A549 (cell line): ENCODE measurements around the gene CTBP2. TPM values are rescaled to one million over a fixed set of nuclear protein-coding genes. Genes with fewer than 3 reads are reported as not detected.

ENCODE experiments used
- ATAC-seq, 2 experiments: fragments of 200-7000 bp in 1 of 2; fragments of >200 bp in 1 of 2; cut with Nextera tagmentation in 1 of 2; cut with Tn5 transposase in 1 of 2; 3 replicates each; pipeline versions ENCODE4 v1.8.0 to v1.9.1; 2018 to 2020; ENCODE audit warnings: mild to moderate bottlenecking in 1 of 2, moderate library complexity in 1 of 2
- CTCF ChIA-PET: fragments of 300-600 bp; sonication (Branson Sonifier 250); formaldehyde crosslinking; extraction: SDS; loops from one replicate; lab custom pipeline; 2021; ENCODE audit warnings: antibody characterized with exemption, inconsistent platforms; lab: Yijun Ruan, JAX
- POLR2A ChIA-PET: fragments of 350-600 bp; formaldehyde crosslinking; extraction: SDS; loops from one replicate; lab custom pipeline; 2021; ENCODE audit warnings: antibody characterized with exemption, inconsistent platforms; lab: Yijun Ruan, JAX
- DNase-seq, 2 experiments: peaks; one replicate each; pipeline versions ENCODE4 v3.0.0 to v3.0.0-alpha.2; 2011 to 2016; ENCODE audit warnings: low read depth in 1 of 2, low spot score in 1 of 2
- FAIRE-seq: peaks from 2 replicates; lab custom pipeline; 2011; peaks lifted over from hg19 to GRCh38; lab: Jason Lieb, UNC
- H3K27ac ChIP-seq, 2 experiments: fragments of >200 bp; sonication (Bioruptor Twin); formaldehyde crosslinking; 3 replicates each; pipeline ENCODE4 v1.5.1; 2016 to 2017
- H3K4me1 ChIP-seq: fragments of >200 bp; sonication (Bioruptor Twin); formaldehyde crosslinking; 3 replicates; pipeline ENCODE4 v1.6.1; 2016
- H3K4me2 ChIP-seq: fragments of >200 bp; sonication (Bioruptor Twin); formaldehyde crosslinking; 3 replicates; pipeline ENCODE4 v1.6.1; 2016
- H3K4me3 ChIP-seq: fragments of >200 bp; sonication (Bioruptor Twin); formaldehyde crosslinking; 3 replicates; pipeline ENCODE4 v1.5.1; 2016
- H3K9me3 ChIP-seq: fragments of >200 bp; sonication (Bioruptor Twin); formaldehyde crosslinking; 3 replicates; pipeline ENCODE4 v1.6.1; 2016
- BHLHE40 ChIP-seq: IDR thresholded peaks from 2 replicates; pipeline ENCODE4 v1.6.1; 2012; ENCODE audit warnings: low read depth, low read length, inconsistent platforms
- CBX2 ChIP-seq: fragments of 200-600 bp; sonication (generic); IDR thresholded peaks from 2 replicates; pipeline ENCODE4 v1.6.1; 2016; ENCODE audit warnings: low read depth, mild to moderate bottlenecking, borderline replicate concordance
- CTCF ChIP-seq: fragments of >200 bp; sonication (Bioruptor Twin); formaldehyde crosslinking; IDR thresholded peaks from 3 replicates; pipeline ENCODE4 v1.5.1; 2016
- E2F6 ChIP-seq: IDR thresholded peaks from 2 replicates; pipeline ENCODE4 v1.6.1; 2012; ENCODE audit warnings: low read depth, borderline replicate concordance
- ESRRA ChIP-seq: fragments of 150-350 bp; IDR thresholded peaks from 2 replicates; pipeline ENCODE4 v1.6.1; 2014; ENCODE audit warnings: mild to moderate bottlenecking, low read length, borderline replicate concordance
- FOSB ChIP-seq: fragments of 250-450 bp; sonication (Bioruptor Pico); IDR thresholded peaks from 2 replicates; pipeline ENCODE4 v1.5.0; 2020; ENCODE audit warnings: mild to moderate bottlenecking, moderate library complexity
- HDAC2 ChIP-seq: fragments of 200-600 bp; sonication (generic); IDR thresholded peaks from 2 replicates; pipeline ENCODE4 v1.6.1; 2016
- HEYL ChIP-seq: fragments of 250-450 bp; sonication (Bioruptor Pico); IDR thresholded peaks from 2 replicates; pipeline ENCODE4 v1.8.0; 2021; ENCODE audit warnings: mild to moderate bottlenecking, moderate library complexity
- HMGXB4 ChIP-seq: fragments of 250-450 bp; sonication (Bioruptor Pico); IDR thresholded peaks from 2 replicates; pipeline ENCODE4 v1.5.0; 2021; ENCODE audit warnings: mild to moderate bottlenecking, moderate library complexity, borderline replicate concordance
- HOXA7 ChIP-seq: fragments of 250-450 bp; sonication (Bioruptor Pico); IDR thresholded peaks from 2 replicates; pipeline ENCODE4 v1.5.0; 2020; ENCODE audit warnings: mild to moderate bottlenecking, moderate library complexity
- HOXB13 ChIP-seq: fragments of 250-450 bp; sonication (Bioruptor Pico); IDR thresholded peaks from 2 replicates; pipeline ENCODE4 v1.5.0; 2020; ENCODE audit warnings: low read depth, mild to moderate bottlenecking, moderate library complexity
- HOXB5 ChIP-seq: fragments of 250-450 bp; sonication (Bioruptor Pico); IDR thresholded peaks from 2 replicates; pipeline ENCODE4 v1.5.0; 2020; ENCODE audit warnings: mild to moderate bottlenecking, moderate library complexity
- KDM1A ChIP-seq: fragments of 200-600 bp; sonication (generic); IDR thresholded peaks from 2 replicates; pipeline ENCODE4 v1.6.1; 2016; ENCODE audit warnings: low read depth, mild to moderate bottlenecking
- MAFK ChIP-seq: fragments of 450-650 bp; IDR thresholded peaks from 2 replicates; pipeline ENCODE4 v1.6.1; 2014; ENCODE audit not compliant: partially characterized antibody
- MYC ChIP-seq: IDR thresholded peaks from 2 replicates; pipeline ENCODE4 v1.6.1; 2012; ENCODE audit warnings: mild to moderate bottlenecking, inconsistent platforms, low read length, improper control_type of control experiment, borderline replicate concordance
- NFE2L2 ChIP-seq: fragments of 150-350 bp; conservative IDR thresholded peaks from 2 replicates; pipeline ENCODE4 v1.6.1; 2014; ENCODE audit warnings: low read length
- NR3C1 ChIP-seq: fragments of >200 bp; sonication (Bioruptor Twin); formaldehyde crosslinking; IDR thresholded peaks from 3 replicates; pipeline ENCODE4 v1.6.1; 2017
- RFX5 ChIP-seq: fragments of 450-650 bp; IDR thresholded peaks from 2 replicates; pipeline ENCODE4 v1.7.1; 2014; ENCODE audit warnings: antibody characterized with exemption, mild to moderate bottlenecking, moderate library complexity
- RNF2 ChIP-seq: fragments of 200-600 bp; sonication (generic); IDR thresholded peaks from 2 replicates; pipeline ENCODE4 v1.6.1; 2016; ENCODE audit warnings: low read depth, mild to moderate bottlenecking, antibody characterized with exemption, moderate library complexity, borderline replicate concordance
- TFCP2L1 ChIP-seq: fragments of 250-450 bp; sonication (Bioruptor Pico); IDR thresholded peaks from 2 replicates; pipeline ENCODE4 v1.5.0; 2021; ENCODE audit warnings: mild to moderate bottlenecking
- ZC3H11A ChIP-seq: fragments of 450-650 bp; IDR thresholded peaks from 2 replicates; pipeline ENCODE4 v1.6.1; 2014; ENCODE audit warnings: antibody characterized with exemption, mild to moderate bottlenecking
- ZNF302 ChIP-seq: fragments of 250-450 bp; sonication (Bioruptor Pico); IDR thresholded peaks from 2 replicates; pipeline ENCODE4 v1.9.0; 2021; ENCODE audit warnings: inconsistent platforms, mild to moderate bottlenecking, moderate library complexity
- WGBS: methylation state at CpG from one replicate; pipeline ENCODE4 v1.1.6; 2017; ENCODE audit errors: missing lambda C conversion rate; 5-methylcytosine and 5-hydroxymethylcytosine counted together
- polyA plus RNA-seq, 4 experiments: library from polyadenylated mRNA; depleted of rRNA in 3 of 4; stranded (reverse); fragments of >200 nt; fragmentation: RNase III in 1 of 4; extraction: RNeasy Plus Mini Kit Qiagen cat#74134 plus additional on column Dnase treatment in 1 of 4; gene quantifications; 2 replicates in 3 of 4; 3 replicates in 1 of 4; pipeline ENCODE4 v1.2.3, GENCODE V29; 2011 to 2017
- TF ChIP-seq, protein P1 (sequence below): fragments of 150-350 bp; IDR thresholded peaks from 2 replicates; pipeline ENCODE4 v1.6.1; 2014; ENCODE audit warnings: low read depth, mild to moderate bottlenecking, low read length
- TF ChIP-seq, protein P2 (sequence below): IDR thresholded peaks from 2 replicates; pipeline ENCODE4 v1.6.1; 2012

The CTBP2 gene
- polyA plus RNA-seq, 2 of the 4 experiments (the other 2 are of a cell fraction), result 74.9 to 78.9 TPM

DNA sequence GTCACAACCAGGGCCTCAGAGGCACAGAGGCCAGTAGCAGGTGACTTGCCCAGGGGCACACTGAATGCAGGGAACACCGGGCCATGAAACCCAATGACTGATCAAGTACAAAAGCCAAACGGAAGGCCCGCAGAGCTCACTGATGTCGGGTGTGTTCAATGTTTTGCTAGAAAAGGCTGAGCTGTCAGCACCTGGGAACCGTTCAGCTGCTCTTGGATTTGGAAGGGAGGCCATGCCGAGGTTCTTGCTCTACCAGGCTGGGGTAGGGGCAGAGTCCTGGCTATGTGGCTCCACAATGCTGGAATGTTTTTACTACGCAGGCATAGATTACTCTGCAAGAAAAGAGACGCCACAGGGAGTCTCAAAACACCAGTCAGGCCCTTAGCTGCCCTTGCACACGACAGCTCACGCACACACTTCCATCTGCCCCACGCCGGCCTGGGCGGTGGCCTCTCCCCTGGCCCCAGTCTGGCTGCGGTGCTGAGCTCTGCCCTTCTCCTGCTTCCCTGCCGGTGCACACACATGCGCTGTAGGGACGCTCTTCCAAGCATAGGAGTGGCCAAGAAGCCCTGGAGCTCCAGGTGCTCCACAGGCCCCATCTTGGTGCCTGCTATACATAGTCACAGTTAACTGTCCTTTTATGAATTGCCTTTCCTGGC lies 138.5 kb downstream of the CTBP2 start:
- no peak overlapping the region for H3K4me2 ChIP-seq
- POLR2A ChIA-PET, result no interaction called here
- ATAC-seq (no peak; a peak in 1 of 6 replicates), FAIRE-seq (no peak), DNase-seq (no peak)
- H3K9me3 ChIP-seq, result no peaks in the 10 kb centered on the region
- H3K27ac ChIP-seq, result no peak overlapping the region
- whole genome bisulfite sequencing, result 94% methylated on average over 17 of the region's 17 CpGs
- no peak for TF ChIP-seq MAFK
- TF ChIP-seq KDM1A, result no peak
- TF ChIP-seq CTCF, result no peak
- TF ChIP-seq NR3C1, result no peak
- no peak for TF ChIP-seq ZC3H11A
- TF ChIP-seq HEYL (CRISPR knock-in tag), result no peak
- no peak for TF ChIP-seq MYC
- no peak for TF ChIP-seq CBX2
- no peak overlapping the region for H3K4me3 ChIP-seq
- CTCF ChIA-PET, result interaction anchor here (1.8 kb wide), 1 partner anchor 26 kb away, joined by 7 read pairs; no protein-coding TSS in a partner anchor
- H3K4me1 ChIP-seq, result no peaks in the 10 kb centered on the region

DNA sequence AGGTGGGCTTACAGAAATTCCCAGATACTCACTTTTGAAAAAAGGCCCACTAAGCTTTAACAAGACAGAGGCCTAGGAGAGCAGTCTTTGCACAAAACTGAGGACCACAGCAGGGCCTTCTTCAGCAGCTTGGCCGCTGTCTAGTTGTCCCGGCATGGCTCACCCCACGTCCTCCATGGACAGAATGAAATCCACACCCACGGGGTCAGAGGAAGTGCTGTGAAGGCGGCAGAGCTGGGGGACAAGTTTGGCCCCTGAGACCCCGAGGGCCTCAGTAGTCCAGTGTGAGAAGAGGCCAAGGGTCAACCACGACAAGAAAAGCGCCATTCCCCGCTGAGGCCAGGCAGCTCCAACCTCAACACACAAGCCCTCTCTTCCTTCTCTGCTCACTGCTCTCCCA lies 139.5 kb downstream of the CTBP2 start:
- FAIRE-seq (no peak), ATAC-seq (no peak), DNase-seq (no peak)
- no peaks in the 10 kb centered on the region for H3K4me1 ChIP-seq
- no peak overlapping the region for H3K4me3 ChIP-seq
- no peaks in the 10 kb centered on the region for H3K9me3 ChIP-seq
- H3K4me2 ChIP-seq, result no peak overlapping the region
- ChIA-PET POLR2A (no interaction called here), CTCF (interaction anchor here (0.6 to 1.8 kb wide), 5 partner anchors 9 to 406 kb away, joined by 3 to 7 read pairs (median 4); no protein-coding TSS in a partner anchor)
- no peak overlapping the region for H3K27ac ChIP-seq
- over 99% methylated on average over 9 of the region's 9 CpGs for WGBS
- TF ChIP-seq HOXB5 (CRISPR knock-in tag) (no peak), RFX5 (no peak), TFCP2L1 (CRISPR knock-in tag) (no peak), HOXB13 (CRISPR knock-in tag) (no peak), ESRRA (no peak), HDAC2 (no peak), RNF2 (no peak)

- Histone ChIP-seq H3K4me1 (no peaks in the 10 kb centered on the region), H3K4me3 (no peak overlapping the region), H3K9me3 (no peaks in the 10 kb centered on the region), H3K4me2 (no peak overlapping the region), H3K27ac (no peak overlapping the region)
- WGBS, result 90% methylated on average over 12 of the region's 17 CpGs
- no peak for ATAC-seq
- ChIA-PET CTCF (interaction anchor here (0.6 to 1.7 kb wide), 7 partner anchors 9 to 405 kb away, joined by 3 to 10 read pairs (median 4); no protein-coding TSS in a partner anchor), POLR2A (no interaction called here)
- no peak for DNase-seq
- FAIRE-seq, result no peak
- no peak for TF ChIP-seq E2F6
- no peak for TF ChIP-seq KDM1A
- no peak for TF ChIP-seq HMGXB4
- TF ChIP-seq, protein P1, sequence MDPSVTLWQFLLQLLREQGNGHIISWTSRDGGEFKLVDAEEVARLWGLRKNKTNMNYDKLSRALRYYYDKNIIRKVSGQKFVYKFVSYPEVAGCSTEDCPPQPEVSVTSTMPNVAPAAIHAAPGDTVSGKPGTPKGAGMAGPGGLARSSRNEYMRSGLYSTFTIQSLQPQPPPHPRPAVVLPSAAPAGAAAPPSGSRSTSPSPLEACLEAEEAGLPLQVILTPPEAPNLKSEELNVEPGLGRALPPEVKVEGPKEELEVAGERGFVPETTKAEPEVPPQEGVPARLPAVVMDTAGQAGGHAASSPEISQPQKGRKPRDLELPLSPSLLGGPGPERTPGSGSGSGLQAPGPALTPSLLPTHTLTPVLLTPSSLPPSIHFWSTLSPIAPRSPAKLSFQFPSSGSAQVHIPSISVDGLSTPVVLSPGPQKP, result no peak
- no peak for TF ChIP-seq NR3C1
- TF ChIP-seq HOXA7 (CRISPR knock-in tag), result no peak
- TF ChIP-seq FOSB (CRISPR knock-in tag), result no peak
- no peak for TF ChIP-seq HEYL (CRISPR knock-in tag)
- TF ChIP-seq ZNF302 (CRISPR knock-in tag), result no peak
- no peak for TF ChIP-seq NFE2L2
- no peak for TF ChIP-seq BHLHE40
- TF ChIP-seq, protein P2, sequence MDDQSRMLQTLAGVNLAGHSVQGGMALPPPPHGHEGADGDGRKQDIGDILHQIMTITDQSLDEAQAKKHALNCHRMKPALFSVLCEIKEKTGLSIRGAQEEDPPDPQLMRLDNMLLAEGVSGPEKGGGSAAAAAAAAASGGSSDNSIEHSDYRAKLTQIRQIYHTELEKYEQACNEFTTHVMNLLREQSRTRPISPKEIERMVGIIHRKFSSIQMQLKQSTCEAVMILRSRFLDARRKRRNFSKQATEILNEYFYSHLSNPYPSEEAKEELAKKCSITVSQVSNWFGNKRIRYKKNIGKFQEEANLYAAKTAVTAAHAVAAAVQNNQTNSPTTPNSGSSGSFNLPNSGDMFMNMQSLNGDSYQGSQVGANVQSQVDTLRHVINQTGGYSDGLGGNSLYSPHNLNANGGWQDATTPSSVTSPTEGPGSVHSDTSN, result no peak
- TF ChIP-seq CTCF, result no peak
- no peak for TF ChIP-seq RNF2
These were observed 140.0 kb downstream of the CTBP2 start for GRCh38 chr10:125020386-125020785.
